Stimulated activated CD4-positive, alpha-beta T cell treated with anti-CD3 and anti-CD28 coated beads, TNF-alpha, amount 100 ng/mL, for 4 hours (primary cell): ENCODE results near the gene PTPRN2.

Source experiments
- DNase-seq, 3 experiments: peaks; one replicate each; pipeline ENCODE4 v3.0.0-alpha.2; 2020; ENCODE audit warnings: low read depth in 3 of 3

PTPRN2 gene

DNA sequence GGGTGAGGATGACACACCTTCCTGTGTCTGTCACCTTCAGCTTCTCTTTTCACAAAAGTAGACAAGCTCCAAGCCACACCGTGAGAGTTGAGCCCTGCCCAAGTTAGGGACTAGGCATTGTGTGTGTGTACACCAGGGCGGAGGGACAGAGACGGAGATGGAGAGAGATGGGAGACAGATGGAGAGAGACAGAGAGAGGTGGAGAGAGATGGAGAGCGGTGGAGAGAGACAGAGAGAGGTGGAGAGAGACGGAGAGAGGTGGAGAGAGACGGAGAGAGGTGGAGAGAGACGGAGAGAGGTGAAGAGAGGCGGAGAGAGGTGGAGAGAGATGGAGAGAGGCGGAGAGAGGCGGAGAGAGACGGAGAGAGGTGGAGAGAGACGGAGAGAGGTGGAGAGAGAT lies 1043.8 kb downstream of the PTPRN2 start:
- no peak for DNase-seq

DNA sequence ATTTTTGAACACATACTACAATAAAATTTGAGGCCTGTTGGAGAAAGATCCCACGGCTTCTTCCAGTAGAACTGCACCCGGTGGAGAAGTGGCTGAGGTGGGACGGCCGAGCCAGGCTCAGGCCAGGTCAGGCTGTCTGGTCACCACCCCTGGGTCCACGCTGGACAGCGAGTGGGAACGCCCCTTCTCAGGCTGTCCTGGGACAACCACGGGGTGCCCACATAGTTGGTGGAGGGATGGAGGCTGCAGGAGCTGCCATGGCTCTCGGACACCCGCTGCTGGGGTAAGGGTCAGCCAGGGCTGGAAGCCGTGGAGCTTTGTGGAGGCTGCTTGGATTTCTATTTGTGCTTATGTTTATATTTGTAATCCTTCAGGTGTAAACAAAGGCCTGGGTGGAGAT lies 1044.3 kb downstream of the PTPRN2 start:
- DNase-seq, result no peak

DNA sequence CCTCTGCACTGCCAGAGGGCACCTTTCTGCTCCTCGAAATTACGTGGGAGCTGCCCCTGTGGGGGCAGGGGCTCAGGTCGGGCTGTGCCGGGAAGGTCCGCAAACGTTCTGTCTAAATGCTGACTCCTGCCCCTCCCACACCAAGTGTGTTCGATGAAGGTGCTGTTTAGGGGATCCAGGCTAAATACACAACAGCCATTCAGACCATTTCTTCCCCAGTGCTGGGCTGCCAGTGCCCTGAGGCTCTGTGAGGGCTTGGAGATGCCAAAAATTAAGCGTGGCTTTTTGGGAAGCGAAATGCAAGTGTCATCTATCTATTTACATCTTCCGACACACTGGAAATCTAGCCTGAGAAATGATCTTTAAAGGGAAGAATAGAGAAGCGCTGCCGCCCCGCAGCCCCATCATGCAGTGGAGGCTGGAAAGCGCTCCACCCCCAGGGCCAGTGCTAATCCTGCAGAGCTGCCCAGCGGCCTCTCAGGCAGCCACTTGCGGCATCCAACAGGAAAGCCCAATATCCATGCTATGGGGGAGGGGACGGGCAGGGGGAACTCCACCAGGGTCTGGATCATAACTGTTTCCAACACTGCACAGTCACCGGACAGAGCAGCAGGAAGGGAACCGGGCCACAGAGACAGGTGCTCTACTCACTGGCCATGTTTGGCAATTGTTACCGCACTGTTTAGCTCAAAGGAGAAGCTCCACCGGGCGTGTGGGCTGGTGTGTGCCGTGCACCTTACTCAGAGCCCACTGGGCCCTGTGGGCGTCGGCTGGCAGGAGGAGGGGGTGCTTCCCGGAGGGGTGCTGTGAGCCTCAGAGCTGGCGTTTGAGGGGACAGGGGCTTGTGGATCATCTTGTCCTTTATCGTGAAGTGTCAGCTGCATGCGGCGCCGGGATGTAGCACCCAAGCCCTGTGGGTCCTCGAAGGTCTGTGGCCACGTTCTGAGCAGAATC lies 1045.3 kb downstream of the PTPRN2 start:
- no peak for DNase-seq

DNA sequence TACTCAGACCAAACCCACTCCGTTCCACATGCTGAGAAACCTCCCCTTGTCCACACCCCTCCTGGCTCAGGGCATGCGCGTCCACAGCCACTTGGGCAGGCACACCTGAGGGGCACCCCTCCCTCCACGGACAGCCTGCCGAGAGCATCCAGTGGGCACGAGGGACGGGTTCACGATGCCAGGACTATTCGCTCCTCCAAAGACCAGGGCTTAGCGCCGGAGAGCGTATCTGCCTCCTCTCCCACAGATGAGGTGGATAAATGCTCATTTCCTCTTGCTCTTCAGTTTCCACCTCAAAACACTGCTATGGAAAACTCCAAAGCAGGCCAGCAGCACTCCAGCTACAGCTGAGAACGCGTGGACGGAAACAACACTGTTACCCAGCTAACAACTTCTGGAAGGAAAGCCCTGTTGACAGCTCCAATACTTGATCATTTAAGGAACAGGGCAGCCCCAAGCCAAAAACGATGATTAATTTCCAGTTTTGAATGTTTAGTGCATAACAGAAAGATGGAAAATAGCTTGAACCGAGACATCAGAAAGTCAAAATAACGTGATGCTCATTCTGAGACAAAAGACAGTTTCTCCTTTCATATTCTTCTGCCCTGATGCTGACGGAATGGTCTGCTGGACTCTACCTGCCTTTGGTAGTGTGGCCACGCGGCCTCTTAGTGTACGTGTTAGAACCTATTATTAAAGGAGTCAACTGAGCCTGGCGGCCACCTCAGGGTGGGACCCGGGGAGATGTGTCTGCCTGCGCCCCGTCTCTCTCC lies 1046.1 kb downstream of the PTPRN2 start:
- no peak for DNase-seq

DNA sequence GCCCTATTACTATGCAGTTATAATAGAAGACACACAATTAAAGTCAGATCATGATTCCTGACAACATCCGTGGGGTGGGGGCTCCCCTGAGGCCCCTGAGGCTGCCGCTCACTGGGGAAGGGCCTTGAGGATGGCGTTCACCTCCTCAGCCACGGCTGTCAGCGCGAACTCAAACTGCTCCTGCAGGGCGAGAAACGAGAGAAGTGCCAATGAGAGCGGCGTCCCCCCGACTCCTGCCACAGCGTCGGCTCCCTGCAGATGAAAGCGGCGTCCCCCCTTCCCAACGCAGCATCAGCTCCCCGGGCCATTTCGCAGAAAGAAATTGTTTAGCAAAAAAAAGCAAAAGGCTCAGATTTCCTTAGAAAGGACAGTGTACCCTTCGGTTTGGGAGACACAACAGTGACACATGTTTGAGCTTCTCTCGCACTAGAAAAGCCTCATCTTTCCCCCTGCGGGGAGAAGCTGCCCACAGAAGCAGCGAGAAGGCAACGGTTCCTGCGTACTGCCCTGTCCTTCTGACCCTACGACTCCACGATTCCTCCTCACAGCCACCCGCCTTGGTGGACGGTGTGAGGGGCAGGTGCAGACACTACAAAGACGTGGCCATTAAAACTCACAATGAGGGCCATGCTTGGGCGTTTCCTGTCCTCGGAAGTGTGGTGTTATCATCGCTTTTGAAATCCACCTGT lies 1046.9 kb downstream of the PTPRN2 start:
- no peak for DNase-seq

DNA sequence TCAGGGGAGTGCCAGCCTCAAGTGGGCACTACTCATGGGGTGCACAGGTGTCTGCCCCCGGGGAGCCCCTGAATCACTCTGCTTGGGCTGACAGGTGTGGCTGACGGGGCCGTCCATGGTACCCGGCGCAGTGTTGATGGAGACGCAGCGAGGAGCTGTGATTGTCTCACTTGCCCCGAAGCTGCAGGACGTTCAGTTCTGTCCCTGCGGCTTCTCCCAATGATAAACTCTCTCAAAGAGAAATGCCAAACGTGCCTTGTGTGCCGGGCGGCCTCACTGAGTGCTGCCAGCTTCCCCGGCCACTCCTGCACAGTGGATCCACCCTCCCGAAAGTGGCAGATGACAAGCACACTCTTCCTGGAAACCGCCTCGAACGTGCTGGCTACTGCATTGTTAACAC lies 1047.6 kb downstream of the PTPRN2 start:
- DNase-seq, result no peak

DNA sequence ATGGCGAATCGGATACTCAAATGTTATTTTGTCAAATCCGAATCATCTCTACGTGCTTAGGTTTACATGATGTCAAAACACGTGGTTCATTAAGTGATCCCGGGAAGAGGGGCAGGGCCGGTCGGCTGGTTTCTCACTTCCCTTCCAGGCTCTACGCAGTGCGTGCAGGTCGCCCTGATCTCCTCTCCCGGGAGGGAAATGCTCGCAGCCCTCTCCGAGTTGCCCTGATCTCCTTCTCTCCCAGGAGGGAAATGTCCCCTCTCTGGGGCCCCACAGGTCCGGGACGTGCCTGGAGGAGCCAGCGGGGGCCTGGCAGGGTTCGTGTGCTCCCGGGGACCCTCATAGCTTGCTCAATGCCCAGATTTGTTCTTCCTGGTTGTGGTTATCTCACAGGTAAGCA lies 1048.1 kb downstream of the PTPRN2 start:
- DNase-seq, result no peak

DNA sequence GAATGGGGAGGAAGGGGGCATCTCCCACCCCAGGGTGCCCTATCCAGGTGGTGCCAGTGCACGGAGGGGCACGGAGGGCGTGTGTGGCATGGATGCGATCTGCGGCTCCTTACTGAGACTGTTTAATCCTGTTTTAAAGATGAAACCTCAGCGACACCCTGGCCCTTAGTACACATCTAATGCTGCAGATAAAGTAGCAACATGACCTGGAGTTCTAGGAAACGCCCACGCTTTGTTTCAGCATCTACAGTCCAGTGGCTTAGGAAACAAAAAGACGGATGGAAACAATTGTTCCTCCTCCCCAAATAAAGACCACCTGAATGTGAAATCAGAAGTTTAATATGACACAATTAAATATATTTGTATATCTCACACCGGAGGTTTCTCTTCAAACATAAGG lies 1048.9 kb downstream of the PTPRN2 start:
- no peak for DNase-seq

DNA sequence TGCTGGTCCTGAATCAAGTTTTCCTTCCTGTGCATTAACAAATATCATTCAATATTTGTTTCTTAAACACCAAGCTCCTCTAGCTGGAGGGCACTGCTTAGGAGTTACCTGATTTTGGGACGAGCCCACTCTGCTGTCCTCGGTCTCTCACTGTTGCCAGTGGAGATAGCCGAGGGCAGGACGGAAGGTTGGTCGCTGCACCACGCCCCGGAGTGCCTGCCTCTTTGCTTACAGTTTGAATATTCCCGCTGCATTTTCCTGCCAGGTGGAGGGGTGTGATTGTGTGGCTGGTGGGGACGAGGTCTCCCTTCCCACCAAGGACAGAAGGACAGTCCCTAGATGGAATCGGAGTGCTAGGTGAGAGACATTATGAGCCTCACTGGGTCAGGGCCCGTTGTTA lies 1049.3 kb downstream of the PTPRN2 start:
- DNase-seq, result no peak

DNA sequence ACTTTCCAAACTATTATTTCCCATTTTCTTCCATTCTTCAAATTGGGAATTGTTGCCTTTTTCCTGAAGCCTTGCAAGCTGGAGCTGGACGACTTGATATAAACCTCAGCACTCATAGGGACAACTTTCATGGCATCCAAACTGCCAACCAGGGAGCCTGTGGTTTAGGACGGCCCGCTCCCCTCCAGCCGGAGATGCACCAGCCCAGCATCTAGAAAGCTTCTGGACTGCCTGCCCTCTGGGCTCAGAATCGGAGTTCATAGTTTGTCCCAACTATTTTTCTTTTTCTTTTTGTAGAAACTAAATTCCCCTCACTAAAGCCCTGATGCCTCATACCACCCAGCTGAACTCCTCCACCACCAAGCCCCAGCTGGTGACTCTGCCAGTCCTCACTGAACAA lies 1050.6 kb downstream of the PTPRN2 start:
- DNase-seq, result no peak

DNA sequence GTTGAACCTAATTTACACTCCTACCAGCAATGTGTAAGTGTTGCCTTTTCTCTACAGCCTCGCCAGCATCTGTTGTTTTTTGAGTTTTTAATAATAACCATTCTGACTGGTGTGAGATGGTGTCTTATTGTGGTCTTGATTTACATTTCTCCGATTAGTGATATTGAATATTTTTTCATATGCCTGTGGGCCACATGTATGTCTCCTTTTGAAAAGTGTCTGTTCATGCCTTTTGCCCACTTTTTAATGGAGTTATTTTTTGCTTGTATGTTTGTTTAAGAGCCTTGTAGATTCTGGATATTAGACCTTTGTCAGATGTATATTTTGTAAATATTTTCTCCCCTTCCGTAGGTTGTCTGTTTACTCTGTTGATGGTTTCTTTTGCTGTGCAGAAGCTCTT lies 1055.6 kb downstream of the PTPRN2 start:
- no peak for DNase-seq

DNA sequence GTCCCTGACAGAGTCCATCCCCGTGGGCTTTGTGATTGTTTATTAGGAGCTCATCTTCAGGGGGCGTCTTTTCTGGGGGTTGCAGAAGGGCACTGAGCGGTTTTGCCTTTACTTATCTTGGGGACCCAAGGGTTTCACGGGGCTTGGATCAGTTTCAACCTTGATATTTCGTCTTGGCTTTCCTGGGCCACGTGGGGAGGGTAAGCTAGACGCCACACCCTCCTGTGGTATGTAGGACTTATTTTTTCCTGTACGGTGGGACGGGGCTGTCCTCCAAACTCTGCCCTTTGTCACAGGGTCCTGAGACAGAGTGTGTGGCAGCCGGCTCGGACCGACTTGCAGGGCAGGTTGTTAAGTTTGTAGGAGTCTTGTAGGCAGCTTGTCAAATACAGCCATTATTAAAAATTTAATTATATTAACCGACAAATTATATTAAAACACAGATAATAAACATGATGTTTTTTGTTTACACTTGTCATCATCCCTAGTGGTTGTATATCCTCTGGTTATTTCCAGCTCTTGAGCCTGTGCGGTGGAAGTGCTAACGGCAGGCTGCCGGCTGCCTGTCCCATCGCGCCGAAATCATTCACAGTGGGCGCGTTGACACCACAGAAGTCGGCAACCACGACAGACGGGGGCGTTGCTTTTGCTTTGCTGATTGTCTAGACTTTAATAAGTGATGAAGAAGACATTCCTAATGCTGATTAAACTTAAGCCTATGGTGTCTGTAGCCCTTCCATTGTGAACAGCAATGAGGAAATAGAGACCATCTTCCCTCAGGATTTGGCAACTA lies 1057.7 kb downstream of the PTPRN2 start:
- DNase-seq, result no peak

DNA sequence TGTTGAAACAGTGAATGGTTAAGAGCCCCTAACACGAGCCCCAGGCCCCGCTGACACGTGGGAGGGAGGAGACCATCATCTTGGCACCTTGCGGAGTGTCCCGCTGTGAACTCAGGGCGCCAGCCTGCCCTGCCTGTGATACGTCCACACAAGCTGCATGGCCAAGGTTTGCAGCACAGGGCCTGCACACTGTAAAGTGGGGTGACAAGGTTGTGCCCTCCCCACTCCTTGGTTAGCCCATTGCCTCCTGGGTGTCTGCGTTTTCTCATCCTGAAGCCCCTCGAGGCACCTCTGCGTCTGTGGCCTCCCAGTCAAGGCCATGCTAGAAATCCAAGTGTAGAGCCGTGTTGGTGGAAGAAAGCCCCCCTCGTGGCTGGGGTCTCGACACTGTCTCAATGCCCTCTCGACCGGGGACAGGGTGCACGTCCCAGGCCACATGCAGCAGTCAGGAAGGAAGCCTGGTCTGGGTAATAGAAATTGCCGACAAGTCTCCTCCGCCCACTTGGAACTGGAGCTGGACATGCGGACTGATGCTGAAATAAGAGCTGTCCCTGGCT lies 1058.8 kb downstream of the PTPRN2 start:
- DNase-seq, result no peak

DNA sequence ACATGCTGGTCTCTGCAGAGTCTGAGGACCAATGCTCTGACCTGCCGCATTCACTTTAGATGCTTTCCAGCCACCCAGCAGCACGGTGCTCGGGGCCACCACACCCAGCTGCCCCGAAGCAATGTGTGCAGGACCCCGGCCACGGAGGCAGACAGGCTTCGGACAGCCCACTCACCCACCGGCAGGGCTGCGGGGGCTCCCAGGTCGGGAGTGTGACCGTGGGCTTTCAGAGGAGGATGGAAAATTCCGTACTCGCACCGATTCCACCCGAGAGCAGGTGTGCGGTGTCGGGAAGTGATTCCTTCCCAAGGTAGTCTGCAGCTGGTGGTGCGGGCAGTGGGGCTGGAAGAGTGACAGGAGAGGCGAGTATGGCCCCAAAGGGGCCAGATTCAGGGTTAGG lies 1059.9 kb downstream of the PTPRN2 start:
- no peak for DNase-seq

DNA sequence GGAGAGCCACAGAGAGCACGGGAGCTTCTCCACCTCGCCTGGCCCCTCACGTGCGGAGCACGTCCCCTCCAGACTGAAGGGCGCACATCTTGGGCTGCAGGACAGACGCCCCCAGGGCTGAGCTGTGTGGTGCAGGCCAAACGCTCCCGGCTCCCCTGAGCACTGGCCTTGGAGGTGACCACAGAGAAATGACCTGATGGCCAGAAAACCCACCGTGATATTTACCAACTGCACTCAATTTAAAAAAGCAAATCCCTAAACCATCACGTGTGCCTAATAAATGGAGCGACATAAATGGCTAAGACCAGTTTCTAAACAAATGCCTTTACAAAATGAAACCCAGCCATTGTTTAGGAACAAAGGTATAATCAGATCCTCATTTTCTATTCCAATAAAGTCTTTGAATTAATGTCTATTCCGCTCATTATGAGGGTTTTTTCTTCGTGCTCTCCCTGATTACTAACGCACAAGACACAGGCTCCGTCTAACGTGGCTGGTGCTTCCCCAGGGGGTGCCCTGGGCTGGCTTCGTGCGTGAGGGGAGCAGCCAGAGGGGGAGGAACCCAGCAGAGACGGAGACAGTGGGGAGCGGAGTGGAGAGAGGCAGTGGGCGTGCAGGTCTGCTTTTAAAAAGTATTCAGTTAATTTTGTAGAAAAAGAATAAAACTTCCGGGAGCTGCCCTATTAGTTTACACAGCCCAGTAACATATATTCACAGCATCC lies 1060.5 kb downstream of the PTPRN2 start:
- DNase-seq, result no peak

DNA sequence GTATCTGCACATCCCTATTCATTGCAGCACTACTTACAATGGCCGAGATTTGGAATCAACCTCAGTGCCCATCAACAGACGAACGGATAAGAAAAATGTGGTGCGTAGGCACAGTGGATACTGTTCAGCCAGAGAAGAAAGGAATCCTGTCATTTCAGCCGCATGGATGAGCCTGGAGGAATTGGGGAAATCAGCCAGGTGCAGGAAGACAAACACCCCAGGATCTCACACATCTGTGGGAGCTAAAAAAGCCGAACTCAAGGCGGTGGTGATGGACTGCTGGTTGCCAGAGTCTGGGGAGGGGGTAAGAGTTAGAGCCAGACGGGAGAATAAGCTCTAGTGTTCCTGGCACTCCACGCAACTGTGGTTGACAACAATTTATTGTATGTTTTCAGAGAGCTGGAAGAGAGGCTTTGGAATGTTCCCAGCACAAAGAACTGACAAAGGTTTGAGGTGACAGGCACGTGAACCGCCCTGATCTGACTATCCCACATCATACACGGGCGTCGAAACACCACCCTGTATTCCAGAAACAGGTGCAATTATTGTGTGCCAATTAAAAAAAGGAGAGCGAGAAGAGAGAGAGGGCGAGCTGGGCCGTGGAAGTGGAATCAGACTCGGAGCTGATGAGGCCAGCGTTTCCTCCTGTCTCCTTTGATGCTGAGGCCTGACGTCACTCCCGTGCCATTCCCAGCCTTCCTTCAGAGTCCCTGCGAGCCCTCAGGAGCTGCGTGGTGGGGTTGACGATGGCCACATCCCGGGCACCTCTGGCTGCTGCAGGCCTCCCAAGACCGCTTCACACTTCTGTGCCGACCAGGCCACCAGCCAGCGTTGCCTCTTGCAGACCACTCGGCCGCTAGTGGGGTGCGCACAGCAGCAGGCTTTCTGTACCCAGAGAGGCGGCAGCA lies 1061.4 kb downstream of the PTPRN2 start:
- DNase-seq, result no peak

DNA sequence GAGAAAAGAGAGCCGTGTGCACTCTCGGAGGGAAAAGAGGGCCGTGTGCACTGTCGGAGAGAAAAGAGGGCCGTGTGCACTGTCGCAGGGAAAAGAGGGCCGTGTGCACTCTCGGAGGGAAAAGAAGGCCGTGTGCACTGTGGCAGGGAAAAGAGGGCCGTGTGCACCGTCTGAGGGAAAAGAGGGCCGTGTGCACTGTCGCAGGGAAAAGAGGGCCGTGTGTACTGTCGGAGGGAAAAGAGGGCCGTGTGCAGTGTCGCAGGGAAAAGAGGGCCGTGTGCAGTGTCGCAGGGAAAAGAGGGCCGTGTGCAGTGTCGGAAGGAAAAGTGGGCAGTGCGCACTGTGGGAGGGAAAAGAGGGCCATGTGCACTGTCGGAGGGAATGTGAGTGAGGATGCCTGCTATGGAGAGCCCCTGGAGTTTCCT lies 1062.1 kb downstream of the PTPRN2 start:
- no peak for DNase-seq

DNA sequence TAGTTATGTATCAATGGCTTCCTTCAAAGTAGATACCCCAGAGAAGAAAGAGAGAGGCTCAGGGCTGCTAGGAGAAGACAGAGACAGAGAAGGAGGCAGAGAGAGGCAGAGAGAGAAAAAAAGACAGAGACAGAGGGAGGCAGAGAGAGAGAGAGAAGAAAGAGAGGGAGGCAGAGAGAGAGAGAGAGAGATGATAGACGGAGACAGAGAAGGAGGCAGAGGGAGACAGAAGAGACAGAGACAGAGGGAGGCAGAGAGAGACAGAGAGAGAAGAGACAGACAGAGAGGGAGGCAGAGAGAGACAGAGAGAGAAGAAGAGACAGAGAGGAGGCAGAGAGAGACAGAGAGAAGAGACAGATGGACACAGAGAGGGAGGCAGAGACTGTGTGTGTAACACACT lies 1062.9 kb downstream of the PTPRN2 start:
- DNase-seq, result no peak

DNA sequence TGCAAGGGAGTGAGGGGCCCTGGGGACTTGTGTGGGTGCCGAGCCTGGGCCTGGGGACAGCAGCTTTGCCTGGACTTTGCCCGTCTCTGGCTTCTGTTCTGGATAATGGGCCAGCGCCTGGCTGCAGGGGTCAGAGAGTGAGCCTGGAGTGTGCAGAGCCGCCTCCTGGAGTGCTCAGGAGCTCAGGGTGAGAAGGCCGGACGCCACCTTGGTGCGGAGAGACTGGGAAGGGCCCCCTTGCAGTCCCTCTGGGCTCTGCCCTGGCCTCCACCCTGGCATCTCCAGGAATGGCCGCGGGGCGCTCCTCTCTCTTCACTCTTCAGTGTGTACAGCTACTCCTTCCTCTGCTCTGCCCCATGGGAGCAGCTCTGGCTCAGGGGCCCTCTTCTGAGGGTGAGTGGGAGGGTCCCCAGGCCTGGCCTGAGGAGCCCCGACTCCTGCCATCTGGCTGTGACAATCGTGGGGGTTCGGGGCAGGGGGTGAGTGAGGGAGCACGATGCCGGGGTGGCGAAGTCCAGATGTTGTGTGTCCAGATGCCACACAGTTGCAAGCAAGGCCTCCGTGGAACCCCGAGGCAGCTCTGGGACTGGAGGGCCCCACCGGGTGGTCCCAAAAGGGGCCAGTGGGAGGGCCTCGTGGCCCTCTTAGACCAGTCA lies 1063.7 kb downstream of the PTPRN2 start:
- DNase-seq, result no peak
